Fibroblast of skin of back (primary cell): ENCODE measurements around the gene IL25. TPM values are rescaled to one million over a fixed set of nuclear protein-coding genes. Genes with fewer than 3 reads are reported as not detected.
A peak's percentile ranks its signal among the peaks of the same experiment; 100 is the strongest.
"Not testable (repeated sequence)": the region's sequence is repeated elsewhere in the genome, so short reads cannot be mapped to it uniquely, and the experiment has no call there.

Experiments used
- DNase-seq: peaks from one replicate; pipeline ENCODE4 v3.0.0-alpha.2; 2013
- polyA plus RNA-seq, 2 experiments: library from polyadenylated mRNA; unstranded; fragments of 120-200 nt; gene quantifications; one replicate each; pipeline ENCODE4 v1.2.1, GENCODE V29; 2013; ENCODE audit not compliant: insufficient read length in 2 of 2

The IL25 gene
- not detected for polyA plus RNA-seq (2013, experiment 1 of 2; ENCODE audit: insufficient read length)
- not detected for polyA plus RNA-seq (2013, experiment 2 of 2; ENCODE audit: insufficient read length)

DNA sequence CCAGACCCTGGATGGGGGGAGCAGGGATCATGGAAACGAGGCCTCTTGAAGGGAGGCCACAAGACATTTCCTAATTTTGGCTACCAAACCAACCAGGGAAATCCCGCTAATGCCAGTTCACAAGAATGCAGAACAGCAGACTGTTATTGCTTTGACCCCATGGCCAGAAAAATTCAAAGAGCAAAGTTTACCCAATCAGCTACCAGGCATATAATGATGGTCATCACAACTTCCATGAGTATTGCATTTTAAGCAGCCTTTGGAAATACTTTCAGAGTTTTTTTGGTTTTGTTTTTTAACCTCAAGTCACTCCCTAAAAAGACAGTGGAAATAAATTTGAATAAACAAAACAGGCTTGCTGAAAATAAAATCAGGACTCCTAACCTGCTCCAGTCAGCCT lies at the start of gene IL25:
IL25 (plus strand) TSS at position 301 of the 400 bp plus-strand sequence.
- no peak for DNase-seq

DNA sequence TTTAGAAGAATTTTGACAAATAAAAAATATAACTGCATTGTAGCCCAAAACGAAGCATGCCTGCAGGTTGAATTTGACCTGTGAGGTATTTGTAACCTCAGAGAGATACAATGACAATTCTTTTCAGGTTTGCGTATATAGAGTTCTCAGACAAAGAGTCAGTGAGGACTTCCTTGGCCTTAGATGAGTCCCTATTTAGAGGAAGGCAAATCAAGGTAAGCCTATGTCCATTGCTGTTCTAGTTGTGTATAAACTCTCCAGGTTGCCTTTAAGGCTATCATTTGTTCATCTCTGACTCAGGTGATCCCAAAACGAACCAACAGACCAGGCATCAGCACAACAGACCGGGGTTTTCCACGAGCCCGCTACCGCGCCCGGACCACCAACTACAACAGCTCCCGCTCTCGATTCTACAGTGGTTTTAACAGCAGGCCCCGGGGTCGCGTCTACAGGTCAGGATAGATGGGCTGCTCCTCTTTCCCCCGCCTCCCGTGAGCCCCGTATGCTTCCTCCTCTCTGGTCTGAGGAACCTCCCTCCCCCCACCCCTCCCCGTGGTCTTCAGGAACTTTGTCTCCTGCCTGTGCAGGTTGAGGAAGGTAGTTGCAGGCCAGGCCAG lies 48.7 kb upstream of the IL25 start:
- DNase-seq, result no peak

DNA sequence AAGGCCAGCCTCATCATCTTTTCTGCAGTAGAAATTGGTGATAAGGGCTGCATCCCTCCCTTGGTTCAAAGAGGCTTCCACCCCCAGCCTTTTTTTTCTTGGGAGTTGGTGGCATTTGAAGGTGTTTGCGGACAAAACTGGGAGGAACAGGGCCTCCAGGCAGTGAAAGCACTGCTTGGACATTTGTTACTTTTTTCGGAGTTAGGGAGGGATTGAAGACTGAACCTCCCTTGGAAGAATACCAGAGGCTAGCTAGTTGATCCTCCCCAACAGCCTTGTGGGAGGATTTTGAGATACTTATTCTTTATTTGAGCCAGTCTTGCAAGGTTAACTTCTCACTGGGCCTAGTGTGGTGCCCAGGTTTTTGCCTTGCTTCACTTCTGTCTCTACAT lies 48.2 kb upstream of the IL25 start:
- no peak for DNase-seq

DNA sequence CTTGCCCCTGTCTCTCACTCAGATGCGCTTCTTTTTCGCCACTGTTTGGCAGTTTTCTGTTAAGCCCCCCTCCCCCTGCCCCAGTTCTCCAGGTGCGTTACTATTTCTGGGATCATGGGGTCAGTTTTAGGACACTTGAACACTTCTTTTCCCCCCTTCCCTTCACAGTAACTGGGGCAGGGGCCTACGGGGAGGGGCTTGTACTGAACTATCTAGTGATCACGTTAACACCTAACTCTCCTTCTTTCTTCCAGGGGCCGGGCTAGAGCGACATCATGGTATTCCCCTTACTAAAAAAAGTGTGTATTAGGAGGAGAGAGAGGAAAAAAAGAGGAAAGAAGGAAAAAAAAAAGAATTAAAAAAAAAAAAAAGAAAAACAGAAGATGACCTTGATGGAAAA lies 47.6 kb upstream of the IL25 start:
- no peak for DNase-seq

DNA sequence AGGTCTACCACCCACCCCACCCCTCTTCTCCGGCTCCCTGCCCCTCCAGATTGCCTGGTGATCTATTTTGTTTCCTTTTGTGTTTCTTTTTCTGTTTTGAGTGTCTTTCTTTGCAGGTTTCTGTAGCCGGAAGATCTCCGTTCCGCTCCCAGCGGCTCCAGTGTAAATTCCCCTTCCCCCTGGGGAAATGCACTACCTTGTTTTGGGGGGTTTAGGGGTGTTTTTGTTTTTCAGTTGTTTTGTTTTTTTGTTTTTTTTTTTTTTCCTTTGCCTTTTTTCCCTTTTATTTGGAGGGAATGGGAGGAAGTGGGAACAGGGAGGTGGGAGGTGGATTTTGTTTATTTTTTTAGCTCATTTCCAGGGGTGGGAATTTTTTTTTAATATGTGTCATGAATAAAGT lies 46.9 kb upstream of the IL25 start:
- not testable (repeated sequence) for DNase-seq

DNA sequence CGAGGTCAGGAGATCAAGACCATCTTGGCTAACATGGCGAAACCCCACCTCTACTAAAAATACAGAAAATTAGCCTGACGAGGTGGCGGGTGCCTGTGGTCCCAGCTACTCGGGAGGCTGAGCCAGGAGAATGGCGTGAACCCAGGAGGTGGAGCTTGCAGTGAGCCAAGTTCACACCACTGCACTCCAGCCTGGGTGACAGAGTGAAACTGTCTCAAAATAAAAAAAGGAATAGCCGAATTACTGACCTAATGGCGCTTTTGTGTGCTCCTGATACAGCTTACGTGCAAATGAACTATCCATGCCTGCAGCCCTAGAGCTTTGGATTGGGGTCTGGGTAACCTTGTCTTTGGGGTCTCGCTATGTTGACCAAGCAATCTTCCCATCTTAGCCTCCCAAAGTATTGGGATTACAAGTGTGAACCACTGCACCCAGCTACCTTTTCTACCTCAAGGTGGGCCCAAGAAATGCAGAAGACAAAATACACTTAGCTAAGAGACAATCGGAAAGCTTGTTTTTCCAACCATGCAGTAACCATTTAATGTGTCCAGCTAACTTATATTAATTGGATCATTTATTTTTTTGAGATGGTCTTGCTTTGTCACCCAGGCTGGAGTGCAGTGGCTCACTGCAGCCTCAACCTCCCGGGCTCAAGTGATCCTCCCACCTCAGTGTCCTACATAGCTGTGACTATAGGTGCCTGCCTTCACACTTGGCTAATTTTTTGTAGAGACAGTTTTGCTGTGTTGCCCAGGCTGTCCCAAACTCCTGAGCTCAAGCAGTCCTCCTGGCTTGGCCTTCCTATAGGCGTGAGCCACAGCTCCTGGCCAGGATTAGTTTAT lies 45.9 kb upstream of the IL25 start:
- no peak for DNase-seq

DNA sequence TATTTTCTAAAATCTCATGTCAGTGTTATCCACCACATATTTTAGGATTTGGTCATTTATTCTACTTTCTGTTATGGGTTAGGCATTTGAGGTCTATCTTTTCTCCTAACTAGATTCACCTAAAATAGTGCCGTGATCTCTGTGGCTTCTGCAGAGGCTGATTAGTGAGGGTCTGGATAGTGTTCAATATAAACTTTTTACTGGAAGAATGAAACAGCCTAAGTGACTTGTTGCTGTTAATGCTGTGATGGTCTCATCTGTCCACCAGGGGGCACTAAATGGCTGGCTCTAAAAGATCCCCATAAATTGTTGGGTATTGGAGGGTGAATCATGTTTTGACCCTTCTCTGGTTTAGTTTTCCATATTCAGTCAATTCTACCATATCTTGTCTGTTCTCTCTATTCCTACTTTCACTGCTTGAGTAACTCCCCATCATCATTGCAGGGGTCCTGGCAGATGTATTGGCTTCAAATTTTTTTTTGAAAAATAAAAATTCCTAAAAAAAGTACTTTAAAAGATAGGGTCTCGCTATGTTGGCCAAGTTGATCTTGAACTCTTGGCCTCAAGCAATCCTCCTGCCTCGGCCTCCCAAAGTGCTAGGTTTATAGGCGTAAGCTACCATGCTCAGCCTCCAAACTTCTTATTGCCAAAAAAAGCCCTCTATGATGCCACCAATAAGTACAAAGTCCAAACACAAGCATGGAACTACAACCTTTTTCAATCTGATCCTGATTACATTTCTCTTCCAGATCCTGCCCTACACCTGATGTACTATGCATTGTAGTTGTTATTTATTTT lies 44.5 kb upstream of the IL25 start:
- DNase-seq, result peak; percentile 68

DNA sequence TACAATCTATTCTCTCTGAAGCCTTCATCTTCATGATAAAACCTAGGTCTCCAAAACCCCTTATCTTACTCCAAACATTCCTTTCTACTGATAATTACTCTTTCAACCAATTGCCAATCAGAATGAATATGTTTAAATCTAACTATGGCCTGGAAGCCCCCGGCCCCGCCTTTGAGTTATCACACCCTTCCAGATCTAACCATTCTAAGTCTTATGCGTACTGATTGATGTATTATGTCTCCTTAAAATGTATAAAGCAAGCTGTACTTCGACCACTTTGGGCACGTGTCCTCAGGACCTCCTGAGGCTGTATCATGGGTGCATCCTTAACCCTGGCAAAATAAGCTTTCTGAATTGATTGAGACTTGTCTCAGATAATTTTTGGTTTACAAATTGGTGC lies 37.0 kb upstream of the IL25 start:
- DNase-seq, result no peak

DNA sequence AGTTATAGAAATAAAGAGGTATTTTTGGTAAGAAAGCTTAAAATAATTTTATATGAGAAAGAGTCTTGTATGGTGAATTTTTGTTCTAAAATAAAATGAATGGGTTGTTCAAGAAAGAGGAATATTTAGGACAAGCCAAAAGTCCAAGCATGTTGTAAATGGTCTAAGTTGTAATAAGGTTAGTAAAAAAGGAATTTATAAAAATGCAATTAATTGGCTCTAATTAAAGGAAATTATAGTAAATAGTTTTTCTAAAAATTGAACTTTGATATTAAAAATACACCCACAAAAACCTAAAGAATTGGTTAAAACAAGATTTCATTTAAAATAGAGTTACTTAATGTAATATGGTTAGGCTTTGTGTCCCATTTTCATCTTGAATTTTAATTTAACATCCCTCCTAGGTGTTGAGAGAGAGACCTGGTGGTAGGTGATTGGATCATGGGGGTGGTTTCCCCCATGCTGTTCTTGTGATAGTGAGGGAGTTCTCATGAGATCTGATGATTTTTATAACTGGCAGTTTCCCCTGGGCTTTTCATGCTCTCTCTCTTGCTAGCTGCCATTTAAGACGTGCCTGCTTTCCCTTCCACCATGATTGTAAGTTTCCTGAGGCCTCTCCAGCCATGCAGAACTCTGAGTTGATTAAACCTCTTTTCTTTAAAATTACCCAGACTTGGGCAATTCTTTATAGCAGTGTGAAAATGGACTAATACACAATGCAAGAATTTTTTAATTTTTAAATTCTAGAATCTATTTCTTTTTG lies 32.9 kb upstream of the IL25 start:
- no peak for DNase-seq

DNA sequence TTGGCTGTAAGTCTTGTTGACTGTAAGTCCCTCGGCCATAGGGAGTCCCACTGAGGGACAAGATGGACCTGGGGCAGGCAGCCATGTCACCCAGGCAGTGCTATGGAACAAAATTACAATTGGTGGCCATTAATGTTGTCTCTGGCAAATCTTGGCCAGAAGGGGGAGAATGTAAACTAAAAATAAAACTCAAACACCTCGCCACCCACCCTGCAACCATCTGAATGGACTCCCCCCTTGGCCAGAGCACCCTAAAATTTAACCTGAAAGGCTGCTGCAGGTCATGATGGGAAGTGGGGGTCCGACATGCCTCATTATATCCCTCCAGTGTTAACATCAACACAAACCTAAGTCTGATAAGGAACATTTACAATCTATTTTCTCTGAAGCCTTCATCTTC lies 28.1 kb upstream of the IL25 start:
- DNase-seq, result no peak

DNA sequence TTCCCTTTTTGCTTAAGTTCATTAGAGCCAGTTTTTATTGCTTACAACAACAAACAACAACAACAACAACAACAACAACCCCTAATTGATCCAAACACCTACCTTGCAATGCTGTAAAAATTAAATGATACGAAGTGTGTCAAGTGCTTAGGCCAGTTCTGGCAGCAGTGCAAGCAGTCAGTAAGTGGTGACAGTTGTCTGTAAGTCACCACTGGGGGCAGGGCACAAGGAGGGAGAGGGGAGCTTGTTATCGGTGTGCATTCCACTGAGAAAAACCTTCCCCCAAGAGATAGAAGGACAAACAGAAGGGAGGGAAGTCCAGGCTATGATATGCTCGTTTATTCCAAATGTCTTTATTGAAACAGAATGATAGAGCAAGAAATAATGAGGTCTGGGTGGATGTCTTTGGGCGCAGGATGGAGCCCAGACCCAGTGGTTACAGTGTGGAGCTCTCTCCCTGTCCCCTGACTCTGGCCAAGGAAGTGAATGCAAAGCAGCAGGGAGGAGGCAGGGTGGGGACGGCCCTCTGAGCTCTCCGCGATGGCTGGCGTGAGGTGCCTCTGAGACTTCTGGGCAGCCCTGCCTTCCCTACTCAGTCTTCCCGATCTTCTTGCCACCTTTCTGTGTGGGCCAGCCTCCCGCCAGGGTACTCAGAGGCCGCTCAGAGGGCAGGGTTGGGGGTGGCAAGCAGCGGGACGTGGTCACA lies 26.5 kb upstream of the IL25 start:
- DNase-seq, result no peak

DNA sequence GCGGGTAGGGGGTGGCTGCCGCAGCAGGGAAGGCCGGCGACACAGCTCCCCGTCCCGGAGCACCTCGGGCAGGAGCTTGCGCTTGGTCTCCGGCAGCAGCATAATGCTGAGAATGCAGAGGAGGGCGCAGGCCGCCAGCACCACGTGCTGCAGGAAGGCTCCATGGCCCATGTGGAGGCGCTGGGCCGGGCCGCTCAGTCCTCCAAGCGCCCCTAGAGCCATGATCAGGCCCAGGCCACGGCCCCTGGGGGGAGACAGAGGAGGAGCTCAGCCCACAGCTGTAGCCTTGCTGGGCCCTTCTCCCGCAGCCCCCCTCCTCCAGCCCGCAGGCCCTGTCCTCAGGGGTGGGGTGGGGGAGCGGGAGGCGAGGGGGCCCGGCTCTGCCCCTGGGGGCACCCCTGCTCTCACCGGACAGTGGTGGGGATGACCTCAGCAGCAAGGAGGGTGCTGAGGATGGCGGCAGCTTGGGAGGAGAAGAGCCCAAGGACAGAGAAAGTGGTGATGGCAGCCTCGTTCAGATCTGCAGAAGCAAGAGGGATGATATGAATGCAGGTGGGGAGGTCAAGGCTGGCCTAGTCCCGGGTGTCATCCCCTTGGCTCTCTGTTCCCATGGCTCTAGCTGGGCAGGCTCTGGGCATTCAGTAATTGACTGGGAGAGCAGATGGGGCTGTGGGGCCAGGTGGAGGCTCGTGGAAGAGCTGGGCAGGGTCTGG lies 25.8 kb upstream of the IL25 start:
- no peak for DNase-seq

DNA sequence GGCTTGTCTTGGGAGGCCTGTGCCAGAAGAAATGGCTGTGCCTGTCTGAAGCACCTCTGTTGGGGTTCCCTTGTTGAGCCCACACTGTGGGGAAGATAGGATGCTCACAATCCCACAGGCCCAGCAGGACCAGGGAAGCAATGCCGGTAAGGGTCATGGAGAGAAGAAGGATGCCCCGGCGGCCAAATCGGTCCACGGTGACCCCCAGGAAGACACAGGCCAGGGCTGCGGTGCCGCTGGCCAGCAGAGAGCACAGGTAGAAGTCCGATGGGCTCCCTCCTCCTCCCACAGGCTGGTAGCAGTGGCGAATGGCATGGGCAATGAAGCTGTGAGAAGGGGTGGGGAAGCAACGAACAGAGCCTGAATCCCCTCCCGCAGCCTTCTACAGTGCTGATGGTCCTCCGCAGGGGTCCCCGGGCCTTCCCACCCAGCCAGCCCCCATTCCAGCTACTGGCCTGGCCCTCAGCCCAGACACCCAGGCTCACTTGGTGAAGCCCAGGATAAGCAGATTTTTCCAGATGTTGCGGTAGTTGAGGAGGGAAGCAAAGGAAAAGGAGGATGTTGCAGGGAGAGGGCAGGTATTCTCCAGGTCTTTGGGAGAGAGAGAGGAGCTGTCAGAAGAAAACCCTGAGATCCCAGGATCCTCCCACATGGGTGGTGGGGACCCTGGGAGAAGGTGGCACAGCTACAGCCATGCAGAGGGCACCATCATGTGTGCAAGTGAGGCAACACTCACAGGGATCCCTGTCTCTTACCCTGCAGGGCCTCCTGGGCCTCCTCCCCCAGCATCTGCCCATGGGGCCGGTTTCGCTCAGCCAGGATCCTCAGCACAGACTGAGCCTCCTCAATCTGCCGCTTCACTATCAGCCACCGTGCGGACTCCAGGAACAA lies 25.0 kb upstream of the IL25 start:
- DNase-seq, result no peak

DNA sequence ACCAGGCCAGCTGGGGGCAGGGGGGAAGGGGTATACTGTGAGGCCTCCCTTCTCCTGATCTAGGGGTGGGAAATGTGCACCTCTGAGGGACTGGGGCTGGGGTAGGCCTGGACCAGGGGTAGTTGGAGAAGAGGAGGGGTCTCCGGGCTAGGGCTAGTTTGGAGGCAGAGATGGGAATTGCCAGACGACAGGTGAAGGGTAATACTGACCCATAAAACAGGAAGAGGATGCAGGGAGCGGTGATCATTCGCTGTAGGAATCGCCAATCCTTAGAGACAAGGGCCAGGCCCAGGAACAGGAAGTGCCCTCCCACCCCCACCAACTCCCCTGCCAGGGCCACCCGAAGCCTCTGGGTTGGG lies 24.3 kb upstream of the IL25 start:
- DNase-seq, result no peak

DNA sequence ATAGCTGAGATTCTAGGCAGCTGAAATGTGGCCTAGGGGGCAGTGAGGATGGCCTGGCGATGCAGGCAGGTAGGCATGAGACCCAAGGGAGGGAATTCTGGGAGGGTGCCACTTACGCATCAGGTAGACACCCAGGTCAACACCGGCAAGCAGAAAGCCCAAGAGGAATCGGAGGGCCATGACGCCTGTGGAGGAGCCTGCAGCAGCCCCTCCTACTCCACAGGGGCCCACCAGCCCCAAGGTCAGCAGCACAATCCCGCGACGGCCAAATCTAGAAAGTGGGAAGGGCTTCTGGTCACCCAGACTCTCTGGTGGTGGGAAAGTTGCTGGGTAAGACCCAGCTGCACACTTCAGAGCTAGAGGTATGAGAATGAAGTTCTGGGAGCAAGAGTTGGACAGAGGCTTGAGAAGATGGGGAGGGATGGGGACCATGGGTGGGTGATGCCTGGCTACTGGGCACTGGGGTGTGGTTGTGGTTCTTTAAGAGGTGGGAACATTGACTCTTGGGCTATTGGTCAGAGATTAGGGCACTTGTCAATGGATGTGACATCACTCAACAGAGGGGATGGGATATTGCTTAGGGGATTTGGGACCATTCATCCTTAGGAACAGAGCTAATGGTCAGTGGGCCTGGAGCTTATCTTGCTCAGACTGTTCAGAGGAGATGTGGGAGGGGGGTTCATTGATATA lies 23.3 kb upstream of the IL25 start:
- no peak for DNase-seq

DNA sequence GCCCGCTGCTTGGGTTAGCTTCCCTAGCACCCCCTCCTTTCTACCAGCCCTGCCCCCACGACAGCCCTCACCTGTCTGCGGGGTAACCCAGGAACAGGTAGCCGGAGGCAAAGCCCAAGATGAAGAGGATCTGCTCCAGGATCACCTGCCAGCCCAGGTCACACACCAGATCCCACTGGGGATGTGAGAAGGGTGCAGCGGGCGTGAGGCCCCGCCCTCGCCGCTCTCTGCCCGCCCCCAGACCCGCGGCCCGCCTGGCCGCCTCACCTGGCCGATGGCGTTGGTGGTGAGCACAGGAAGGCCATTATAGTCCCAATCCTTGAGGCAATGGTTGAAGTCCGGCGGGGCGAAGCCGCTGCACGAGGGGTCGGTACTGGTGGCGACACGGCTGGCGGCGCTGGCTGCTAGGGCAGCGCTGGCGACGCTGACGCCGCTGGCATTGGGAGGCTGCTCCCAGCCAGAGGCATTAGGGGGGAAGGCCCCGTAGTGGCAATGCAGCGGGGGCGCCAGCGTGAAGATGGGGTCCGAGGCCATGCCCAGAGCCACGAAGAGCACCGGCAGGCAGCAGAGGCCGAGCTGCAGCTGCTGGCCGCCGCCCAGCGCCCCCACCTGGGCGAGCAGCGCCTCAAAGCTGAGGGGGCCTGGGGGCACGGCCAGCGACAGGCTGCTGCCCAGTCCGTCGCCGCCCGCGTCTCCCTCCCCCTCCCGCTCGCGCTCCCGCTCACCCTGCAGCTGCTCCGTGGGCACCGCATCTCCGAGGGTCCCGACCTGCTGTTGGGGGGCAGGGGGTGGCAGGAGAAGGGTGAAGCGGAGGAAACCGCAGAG lies 20.7 kb upstream of the IL25 start:
- no peak for DNase-seq

DNA sequence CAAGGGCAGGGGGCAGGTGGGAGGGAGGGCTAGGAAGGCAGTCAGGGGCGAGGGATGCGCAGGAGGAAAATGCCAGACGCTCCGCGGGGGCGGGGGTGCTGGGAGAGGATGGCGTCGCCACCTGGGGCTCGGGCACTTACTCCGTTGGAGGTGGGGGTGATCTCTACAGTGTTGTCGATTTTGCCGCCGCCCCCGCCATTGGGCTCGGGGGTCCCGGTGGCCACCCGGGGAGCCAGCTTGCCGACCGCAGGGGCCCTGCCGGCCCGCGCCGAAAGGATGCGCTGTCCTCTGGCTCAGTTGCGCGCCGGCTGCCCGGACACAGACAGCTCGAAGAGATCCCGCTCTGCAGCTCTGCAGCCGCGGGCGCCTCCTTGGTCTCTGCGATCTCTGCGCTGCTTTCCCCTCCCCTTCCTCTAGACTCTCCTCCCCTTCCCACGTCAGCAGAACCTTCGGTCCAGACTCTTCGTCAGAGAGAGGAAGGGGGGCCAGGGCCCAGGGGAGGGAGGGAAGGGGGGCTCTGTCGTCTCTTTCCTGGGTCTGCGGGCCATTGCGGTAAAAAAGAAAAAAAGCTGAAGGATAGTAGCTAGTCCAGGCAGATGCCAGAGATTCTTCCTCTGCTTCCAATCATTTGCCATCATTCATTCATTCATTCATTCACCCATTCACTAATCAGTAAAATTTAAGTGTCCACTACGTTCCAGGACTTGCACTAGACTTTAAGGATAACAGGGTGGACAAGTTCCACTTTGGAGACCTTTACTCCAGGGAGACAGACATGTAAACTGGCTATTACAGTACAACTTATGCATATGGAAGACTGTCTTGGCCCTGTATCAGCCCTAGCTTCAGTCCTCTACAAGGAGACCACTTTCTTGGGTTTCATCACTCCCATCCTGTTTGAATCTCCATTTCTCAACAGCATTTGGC lies 19.8 kb upstream of the IL25 start, which contains the start of gene SLC22A17:
SLC22A17 (minus strand) TSS at position 382 of the 927 bp plus-strand sequence.
- peak; percentile 91 for DNase-seq

DNA sequence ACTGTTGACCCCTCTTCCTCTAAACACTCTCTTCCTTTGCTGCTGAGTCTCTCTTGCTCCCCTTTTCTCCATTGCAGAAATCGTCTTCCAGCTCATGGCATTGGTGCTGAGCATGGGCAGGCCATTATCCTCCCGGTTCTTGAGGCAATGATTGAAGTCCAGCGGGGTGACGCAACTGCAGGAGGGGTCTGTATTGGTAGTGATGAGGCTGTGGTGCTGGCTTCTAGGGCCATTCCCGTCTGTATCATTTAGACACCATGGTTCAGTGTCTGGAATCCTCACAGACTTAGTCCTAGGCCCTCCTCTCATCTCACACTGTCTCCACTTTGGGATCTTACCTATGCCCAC lies 19.2 kb upstream of the IL25 start:
- no peak for DNase-seq
